GOT3 (cell line): ENCODE data around the gene ASPSCR1.

ENCODE experiments used
- DNase-seq: peaks from one replicate; lab custom pipeline; 2025; ENCODE audit warnings: mixed read lengths; lab: John Stamatoyannopoulos, UW

Gene ASPSCR1

GRCh38 chr17:81977211-81977808, at the start of gene ASPSCR1:
TSS of gene ASPSCR1 (plus strand) at chr17:81977629. CDS start at chr17:81977647, 18 bp downstream.
- peak; percentile 76 for DNase-seq

GRCh38 chr17:81927653-81928543, 49.5 kb upstream of the ASPSCR1 start, which contains the start of gene MAFG:
TSS of gene MAFG (minus strand) at chr17:81927735. CDS start at chr17:81923185, 4,550 bp downstream.
- DNase-seq, result peak; percentile 83

- DNase-seq, result no peak
These were observed 48.7 kb upstream of the ASPSCR1 start for GRCh38 chr17:81928544-81929252.

- DNase-seq, result no peak
These were observed 47.9 kb upstream of the ASPSCR1 start for GRCh38 chr17:81929253-81930141.

- DNase-seq, result no peak
These were observed 47.0 kb upstream of the ASPSCR1 start for GRCh38 chr17:81930142-81931125.

GRCh38 chr17:81931189-81931556, 46.3 kb upstream of the ASPSCR1 start:
- DNase-seq, result no peak

- no peak for DNase-seq
These were observed 45.7 kb upstream of the ASPSCR1 start for GRCh38 chr17:81931557-81932332.

GRCh38 chr17:81932333-81932983, 45.0 kb upstream of the ASPSCR1 start:
- DNase-seq, result no peak

GRCh38 chr17:81933178-81933699, 44.2 kb upstream of the ASPSCR1 start:
- DNase-seq, result no peak

GRCh38 chr17:81934098-81934757, 43.2 kb upstream of the ASPSCR1 start:
- no peak for DNase-seq

GRCh38 chr17:81934850-81935708, 42.4 kb upstream of the ASPSCR1 start:
- DNase-seq, result no peak

- no peak for DNase-seq
These were observed 41.7 kb upstream of the ASPSCR1 start for GRCh38 chr17:81935709-81936084.

- DNase-seq, result no peak
These were observed 38.2 kb upstream of the ASPSCR1 start for GRCh38 chr17:81939218-81939617.

GRCh38 chr17:81939881-81940385, 37.5 kb upstream of the ASPSCR1 start:
- no peak for DNase-seq

GRCh38 chr17:81940538-81941483, 36.6 kb upstream of the ASPSCR1 start:
- no peak for DNase-seq
